CD4-positive, alpha-beta T cell treated with Interferon gamma for 1 hour (primary cell): ENCODE results near the gene ZNF580.

ENCODE experiments used
- DNase-seq: peaks from one replicate; pipeline ENCODE4 v3.0.0-alpha.2; 2020

Gene ZNF580

GRCh38 chr19:55606471-55606787, 34.4 kb upstream of the ZNF580 start:
- DNase-seq = no peak

- no peak for DNase-seq
These were observed 34.0 kb upstream of the ZNF580 start for GRCh38 chr19:55606817-55607216.

- no peak for DNase-seq
These were observed 31.5 kb upstream of the ZNF580 start for GRCh38 chr19:55609326-55609725.

- no peak for DNase-seq
These were observed 29.4 kb upstream of the ZNF580 start for GRCh38 chr19:55611300-55611982.

- no peak for DNase-seq
These were observed 28.7 kb upstream of the ZNF580 start for GRCh38 chr19:55611983-55612645.

- no peak for DNase-seq
These were observed 27.4 kb upstream of the ZNF580 start for GRCh38 chr19:55613396-55613795.

- DNase-seq = no peak
These were observed 26.7 kb upstream of the ZNF580 start for GRCh38 chr19:55613930-55614710.

GRCh38 chr19:55614711-55615542, 25.9 kb upstream of the ZNF580 start:
- DNase-seq = no peak

- DNase-seq = no peak
These were observed 25.0 kb upstream of the ZNF580 start for GRCh38 chr19:55615543-55616394.

- DNase-seq = no peak
These were observed 24.4 kb upstream of the ZNF580 start for GRCh38 chr19:55616395-55616875.

- DNase-seq = no peak
These were observed 23.4 kb upstream of the ZNF580 start for GRCh38 chr19:55617426-55617825.

- no peak for DNase-seq
These were observed 22.4 kb upstream of the ZNF580 start for GRCh38 chr19:55618426-55618825.

- DNase-seq = no peak
These were observed 21.5 kb upstream of the ZNF580 start for GRCh38 chr19:55619286-55619685.

- peak; percentile 57 for DNase-seq
These were observed 20.2 kb upstream of the ZNF580 start for GRCh38 chr19:55620410-55621204.

GRCh38 chr19:55621205-55621672, 19.6 kb upstream of the ZNF580 start:
- no peak for DNase-seq

GRCh38 chr19:55621673-55622231, 19.1 kb upstream of the ZNF580 start:
- no peak for DNase-seq

- DNase-seq = no peak
These were observed 18.4 kb upstream of the ZNF580 start for GRCh38 chr19:55622242-55622969.

GRCh38 chr19:55623130-55623529, 17.7 kb upstream of the ZNF580 start:
- no peak for DNase-seq

GRCh38 chr19:55623561-55623960, 17.2 kb upstream of the ZNF580 start:
- no peak for DNase-seq
